ENCODE measurements around the gene SPAG17.

The SPAG17 gene

DNA sequence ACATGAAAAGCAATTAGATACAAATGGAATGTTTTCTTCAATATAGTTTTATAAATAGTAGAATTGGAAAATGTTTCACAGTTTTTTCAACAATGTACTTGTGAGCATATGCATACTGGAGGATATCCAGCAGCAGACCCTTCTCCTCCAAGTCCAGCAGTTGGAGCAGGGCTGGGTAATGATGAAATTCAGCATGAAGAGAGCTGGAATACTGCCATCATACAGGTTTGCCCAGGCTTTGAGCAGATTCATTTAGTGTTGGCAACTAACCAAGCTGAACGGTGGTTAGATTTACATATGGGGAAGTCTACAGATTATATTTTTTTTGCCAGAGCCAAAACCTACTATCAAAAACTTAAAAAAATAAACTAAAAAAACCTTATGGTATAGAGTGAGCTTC lies 217.1 kb downstream of the SPAG17 start:
- TF ChIP-seq, protein P1, sequence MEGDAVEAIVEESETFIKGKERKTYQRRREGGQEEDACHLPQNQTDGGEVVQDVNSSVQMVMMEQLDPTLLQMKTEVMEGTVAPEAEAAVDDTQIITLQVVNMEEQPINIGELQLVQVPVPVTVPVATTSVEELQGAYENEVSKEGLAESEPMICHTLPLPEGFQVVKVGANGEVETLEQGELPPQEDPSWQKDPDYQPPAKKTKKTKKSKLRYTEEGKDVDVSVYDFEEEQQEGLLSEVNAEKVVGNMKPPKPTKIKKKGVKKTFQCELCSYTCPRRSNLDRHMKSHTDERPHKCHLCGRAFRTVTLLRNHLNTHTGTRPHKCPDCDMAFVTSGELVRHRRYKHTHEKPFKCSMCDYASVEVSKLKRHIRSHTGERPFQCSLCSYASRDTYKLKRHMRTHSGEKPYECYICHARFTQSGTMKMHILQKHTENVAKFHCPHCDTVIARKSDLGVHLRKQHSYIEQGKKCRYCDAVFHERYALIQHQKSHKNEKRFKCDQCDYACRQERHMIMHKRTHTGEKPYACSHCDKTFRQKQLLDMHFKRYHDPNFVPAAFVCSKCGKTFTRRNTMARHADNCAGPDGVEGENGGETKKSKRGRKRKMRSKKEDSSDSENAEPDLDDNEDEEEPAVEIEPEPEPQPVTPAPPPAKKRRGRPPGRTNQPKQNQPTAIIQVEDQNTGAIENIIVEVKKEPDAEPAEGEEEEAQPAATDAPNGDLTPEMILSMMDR (conservative IDR thresholded peaks at IDR 0.05), result no peak
- H3K27ac ChIP-seq, result no peak overlapping the region

DNA sequence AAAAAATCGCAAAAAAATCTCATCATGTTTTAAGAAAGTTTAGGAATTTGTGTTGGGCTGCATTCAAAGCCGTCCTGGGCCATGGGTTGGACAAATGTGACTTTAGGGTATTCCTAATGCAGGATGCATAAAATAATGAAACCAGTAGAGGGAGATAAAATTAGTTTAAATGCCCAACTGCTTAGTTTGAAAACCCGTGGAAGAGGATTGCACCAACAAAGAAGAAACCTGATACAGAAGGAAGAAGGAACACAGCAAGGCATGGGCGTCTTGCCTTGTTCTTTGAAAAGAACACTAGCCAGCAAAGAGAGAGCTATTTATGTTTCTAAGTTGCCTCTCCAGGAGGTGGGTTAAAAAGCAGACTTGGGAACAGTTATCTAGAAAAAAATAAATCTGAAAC lies 217.6 kb downstream of the SPAG17 start:
- TF ChIP-seq, protein P1 (conservative IDR thresholded peaks at IDR 0.05), result peak; percentile 23; the same call in 1 of the 2 replicates
- no peak overlapping the region for H3K27ac ChIP-seq

DNA sequence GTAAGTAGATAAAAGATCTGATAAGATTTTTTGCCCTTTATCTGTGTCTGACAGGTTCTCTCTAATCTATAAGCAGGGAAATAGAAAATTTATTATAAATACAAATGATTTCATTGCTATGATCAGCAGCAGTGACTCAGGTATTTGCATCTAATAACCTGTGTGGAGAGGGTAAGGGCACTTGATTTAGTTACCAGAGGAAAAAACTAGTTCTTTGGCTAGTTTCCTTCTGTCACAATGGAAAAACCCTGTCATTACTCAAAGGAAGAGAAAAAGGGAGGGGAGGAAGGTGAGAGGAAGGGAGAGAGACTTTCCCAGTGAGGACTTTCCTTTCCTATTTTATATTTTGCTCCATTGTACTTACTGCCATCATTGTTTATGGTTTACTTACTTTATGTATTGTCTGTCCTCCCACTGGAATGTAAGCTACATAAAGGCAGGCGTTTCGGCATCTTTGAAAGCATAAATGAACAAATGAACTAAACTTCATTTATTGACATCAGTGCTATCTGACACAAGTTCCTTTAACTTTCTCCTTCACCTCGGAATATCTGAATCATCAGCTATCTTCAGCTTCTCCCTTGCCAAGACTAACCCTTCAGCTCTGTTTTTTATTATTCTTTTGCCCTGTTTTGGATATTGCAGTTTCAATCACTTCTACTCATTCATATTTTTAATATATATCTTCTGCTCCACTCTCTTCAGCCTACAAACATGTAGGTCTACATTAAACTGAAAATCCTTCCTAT lies 220.6 kb downstream of the SPAG17 start:
- TF ChIP-seq, protein P1 (conservative IDR thresholded peaks at IDR 0.05), result no peak
- no peak overlapping the region for H3K27ac ChIP-seq

DNA sequence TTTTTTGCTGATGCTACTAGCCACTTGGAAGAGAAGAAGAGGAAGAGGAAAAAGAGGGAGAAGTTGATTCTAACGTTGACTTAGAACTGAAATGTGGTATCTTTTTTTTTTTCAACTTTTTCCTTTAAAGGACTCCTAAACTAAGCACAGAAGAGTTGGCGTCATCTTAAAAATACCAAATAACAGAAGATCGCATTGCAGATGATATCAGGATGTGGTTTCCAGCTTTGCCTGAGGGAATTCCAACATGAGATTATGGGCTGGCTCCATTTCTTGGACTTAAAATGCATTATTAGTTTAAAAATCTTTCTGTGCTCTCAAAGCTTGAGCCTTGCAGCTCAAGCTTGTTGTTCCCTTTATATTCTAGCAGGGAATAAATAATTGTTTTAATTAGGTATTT lies 225.7 kb downstream of the SPAG17 start:
- TF ChIP-seq, protein P1 (conservative IDR thresholded peaks at IDR 0.05), result no peak
- H3K27ac ChIP-seq, result no peak overlapping the region

DNA sequence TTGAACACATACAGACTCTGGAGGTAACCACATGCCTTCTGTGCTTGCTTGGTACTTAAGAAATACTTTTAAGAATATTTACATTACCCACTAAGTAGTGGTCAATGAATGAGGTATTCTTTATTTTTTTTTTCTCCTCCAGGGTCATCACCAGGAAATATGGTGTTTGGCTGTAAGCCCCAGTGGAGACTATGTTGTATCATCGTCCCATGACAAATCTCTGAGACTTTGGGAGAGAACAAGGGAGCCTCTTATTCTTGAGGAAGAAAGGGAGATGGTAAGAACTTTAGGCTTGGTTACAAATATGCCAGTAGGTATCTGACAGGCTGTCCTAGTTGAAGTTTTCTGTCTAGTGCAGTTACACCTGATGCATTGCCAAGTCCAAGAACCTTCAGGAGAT lies 232.6 kb downstream of the SPAG17 start:
- TF ChIP-seq, protein P1 (conservative IDR thresholded peaks at IDR 0.05), result no peak
- H3K27ac ChIP-seq, result no peak overlapping the region

DNA sequence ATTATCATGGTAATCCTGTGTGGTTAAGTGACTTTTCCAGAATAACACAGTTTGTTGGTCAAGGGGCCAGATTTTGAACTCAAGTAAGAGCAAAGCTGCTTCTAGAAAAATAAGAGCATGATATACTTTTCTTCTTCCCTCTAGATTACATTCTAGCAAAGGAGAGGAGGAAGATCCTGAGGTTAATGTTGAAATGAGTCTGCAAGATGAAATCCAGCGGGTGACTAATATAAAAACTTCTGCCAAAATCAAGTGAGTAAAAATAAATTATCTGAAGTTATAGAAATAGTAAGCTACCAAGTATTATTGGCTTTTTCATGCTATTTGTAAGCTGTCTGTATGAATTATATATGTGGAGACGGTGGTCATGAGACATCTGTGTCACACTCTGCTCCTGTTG lies 242.7 kb downstream of the SPAG17 start:
- no peak overlapping the region for H3K27ac ChIP-seq
- TF ChIP-seq, protein P1 (conservative IDR thresholded peaks at IDR 0.05), result no peak

DNA sequence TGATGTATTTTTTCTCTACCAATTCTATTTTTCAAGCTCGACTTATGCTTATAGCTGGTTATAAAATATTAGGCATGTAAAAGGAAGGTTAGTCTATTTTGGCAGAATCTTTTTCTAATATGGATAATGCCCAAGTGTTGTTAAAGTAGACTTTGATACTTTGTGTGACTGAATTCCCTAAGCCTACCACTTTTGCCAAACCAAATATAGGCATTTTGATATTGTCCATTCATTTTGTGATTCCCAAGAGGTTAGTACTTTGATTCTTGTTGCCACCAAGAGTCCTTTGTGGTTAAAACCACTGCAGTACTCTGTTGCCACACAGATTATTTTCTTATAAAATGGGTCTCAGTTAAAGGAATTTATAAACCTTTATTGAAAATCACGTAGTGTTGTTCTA lies 251.3 kb downstream of the SPAG17 start:
- no peak overlapping the region for H3K27ac ChIP-seq
- TF ChIP-seq, protein P1 (conservative IDR thresholded peaks at IDR 0.05), result no peak

Data from VCaP (cell line).